Brain microvascular endothelial cell (primary cell): ENCODE measurements around the gene WDR70.

Experiments
- DNase-seq: peaks from one replicate; pipeline ENCODE4 v3.0.0-alpha.2; 2020
- H3K27ac ChIP-seq: fragments of 250-450 bp; sonication (Bioruptor Pico); 2 replicates; pipeline ENCODE4 v1.5.1; 2020; ENCODE audit warnings: mild to moderate bottlenecking, moderate library complexity
- H3K27me3 ChIP-seq: fragments of 250-450 bp; sonication (Bioruptor Pico); replicated peaks from 2 replicates; pipeline ENCODE4 v1.5.1; 2020; ENCODE audit warnings: mild to moderate bottlenecking
- H3K36me3 ChIP-seq: fragments of 250-450 bp; sonication (Bioruptor Pico); replicated peaks from 2 replicates; pipeline ENCODE4 v1.5.1; 2020; ENCODE audit warnings: mild to moderate bottlenecking
- H3K4me3 ChIP-seq: 2 replicates; pipeline ENCODE4 v1.5.1; 2011; ENCODE audit warnings: low read depth, mild to moderate bottlenecking, control low read depth, low read length, moderate library complexity
- CTCF ChIP-seq: IDR thresholded peaks from 2 replicates; pipeline ENCODE4 v1.5.1; 2011; ENCODE audit warnings: low read depth, mild to moderate bottlenecking, moderate library complexity, low read length, control low read depth, inconsistent platforms; ENCODE audit errors: missing control alignments
- in situ Hi-C: cut with HindIII; loops from 2 replicates; pipeline ENCODE4 v1.10.0; 2017; ENCODE audit warnings: low sequenced_read_pairs, low pct_ligation_motif_present

WDR70 gene

GRCh38 chr5:37721447-37721871 lies 342.3 kb downstream of the WDR70 start:
- in situ Hi-C loops = no loop called here
- Histone ChIP-seq H3K4me3 (no peak overlapping the region), H3K27ac (peak overlapping the region; percentile 72)

GRCh38 chr5:37722236-37723161 lies 343.4 kb downstream of the WDR70 start:
- in situ Hi-C loops = no loop called here
- Histone ChIP-seq H3K4me3 (no peak overlapping the region), H3K36me3 (peaks cover 3% of the 10 kb centered on the region), H3K27ac (peak overlapping the region; percentile 72), H3K27me3 (no peaks in the 10 kb centered on the region)
- peak; percentile 90 for DNase-seq
- no peak for TF ChIP-seq CTCF

More at GRCh38 chr5:37721447-37721871, 342.3 kb downstream of the WDR70 start:
- DNase-seq = peak; percentile 60
- Histone ChIP-seq H3K27me3 (no peaks in the 10 kb centered on the region), H3K36me3 (no peaks in the 10 kb centered on the region)
- TF ChIP-seq CTCF = no peak

GRCh38 chr5:37723162-37723961 lies 344.2 kb downstream of the WDR70 start:
- in situ Hi-C loops = no loop called here
- H3K27ac ChIP-seq = peak overlapping the region; percentile 72
- no peak overlapping the region for H3K4me3 ChIP-seq
- DNase-seq = no peak
- peak; percentile 72 for TF ChIP-seq CTCF
- peaks cover 3% of the 10 kb centered on the region for H3K36me3 ChIP-seq
- no peaks in the 10 kb centered on the region for H3K27me3 ChIP-seq

- Histone ChIP-seq H3K4me3 (no peak overlapping the region), H3K36me3 (peaks cover 3% of the 10 kb centered on the region), H3K27ac (peak overlapping the region; percentile 18), H3K27me3 (no peaks in the 10 kb centered on the region)
- in situ Hi-C loops = no loop called here
- peak; percentile 38 for TF ChIP-seq CTCF
- no peak for DNase-seq
Observed at GRCh38 chr5:37724395-37725125, 345.4 kb downstream of the WDR70 start.

- DNase-seq = no peak
- peaks cover 3% of the 10 kb centered on the region for H3K36me3 ChIP-seq
- H3K27me3 ChIP-seq = no peaks in the 10 kb centered on the region
- in situ Hi-C loops = no loop called here
- no peak overlapping the region for H3K4me3 ChIP-seq
- H3K27ac ChIP-seq = peak overlapping the region; percentile 18
- no peak for TF ChIP-seq CTCF
Observed at GRCh38 chr5:37725185-37725584, 346.1 kb downstream of the WDR70 start.
